IMR-90 (cell line): ENCODE data around the gene HFE. TPM values are rescaled to one million over a fixed set of nuclear protein-coding genes. Genes with fewer than 3 reads are reported as not detected.
"Not testable (repeated sequence)": the region's sequence is repeated elsewhere in the genome, so short reads cannot be mapped to it uniquely, and the experiment has no call there.

ENCODE experiments used
- ATAC-seq: fragments of 200-7000 bp; cut with Tn5 transposase; 2 replicates; pipeline ENCODE4 v1.9.1; 2020; ENCODE audit warnings: low read depth, mild to moderate bottlenecking, moderate library complexity
- BruUV-seq: library from RNA; stranded (reverse); fragments of 400-500 nt; replicated peaks from 2 replicates; lab custom pipeline; 2021; lab: Mats Ljungman, UMichigan
- CTCF ChIA-PET: fragments of 300-600 bp; formaldehyde crosslinking; extraction: SDS; loops from one replicate; lab custom pipeline; 2021; ENCODE audit warnings: antibody characterized with exemption; lab: Yijun Ruan, JAX
- POLR2A ChIA-PET: fragments of 300-600 bp; sonication (Branson Sonifier 250); formaldehyde crosslinking; loops from one replicate; lab custom pipeline; 2022; ENCODE audit warnings: antibody characterized with exemption; ENCODE audit not compliant: unreplicated experiment; lab: Charles Lee
- DNase-seq: peaks from one replicate; pipeline ENCODE4 v3.0.0; 2013
- H2AFZ ChIP-seq: replicated peaks from 2 replicates; pipeline ENCODE3; 2013; ENCODE audit warnings: low read length, mild to moderate bottlenecking; ENCODE audit not compliant: poor library complexity
- H2AK5ac ChIP-seq: 2 replicates; pipeline ENCODE4 v1.6.1; 2013; ENCODE audit warnings: low read depth, low read length, inconsistent platforms
- H2AK9ac ChIP-seq: replicated peaks from 2 replicates; pipeline ENCODE3; 2013; ENCODE audit warnings: mild to moderate bottlenecking, low read depth, low read length, moderate library complexity; ENCODE audit not compliant: poor library complexity
- H2BK120ac ChIP-seq: 2 replicates; pipeline ENCODE4 v1.6.1; 2013; ENCODE audit warnings: low read depth, low read length, inconsistent platforms
- H2BK15ac ChIP-seq: 3 replicates; pipeline ENCODE4 v1.6.1; 2013; ENCODE audit warnings: low read depth, low read length, inconsistent platforms
- H2BK20ac ChIP-seq: 2 replicates; pipeline ENCODE4 v1.6.1; 2013; ENCODE audit warnings: low read depth, mild to moderate bottlenecking, inconsistent platforms, low read length, moderate library complexity
- H2BK5ac ChIP-seq: 2 replicates; pipeline ENCODE4 v1.6.1; 2013; ENCODE audit warnings: mild to moderate bottlenecking, low read depth, low read length, inconsistent platforms; ENCODE audit not compliant: poor library complexity, severe bottlenecking
- H3K14ac ChIP-seq: replicated peaks from 2 replicates; pipeline ENCODE4 v1.6.1; 2013; ENCODE audit warnings: low read depth, low read length, inconsistent platforms
- H3K18ac ChIP-seq: 2 replicates; pipeline ENCODE4 v1.6.1; 2013; ENCODE audit warnings: low read depth, low read length, control low read depth
- H3K23ac ChIP-seq: 2 replicates; pipeline ENCODE4 v1.6.1; 2013; ENCODE audit warnings: low read depth, low read length, inconsistent platforms
- H3K27ac ChIP-seq: 2 replicates; pipeline ENCODE4 v1.5.1; 2013; ENCODE audit warnings: mild to moderate bottlenecking, control low read depth, low read length; ENCODE audit not compliant: insufficient read depth
- H3K27me3 ChIP-seq: 2 replicates; pipeline ENCODE4 v1.6.1; 2013; ENCODE audit warnings: low read length; ENCODE audit not compliant: control insufficient read depth, insufficient read depth
- H3K36me3 ChIP-seq: 2 replicates; pipeline ENCODE4 v1.6.1; 2013; ENCODE audit warnings: low read length, mixed read lengths; ENCODE audit not compliant: control insufficient read depth, insufficient read depth
- H3K4ac ChIP-seq: 2 replicates; pipeline ENCODE4 v1.6.1; 2013; ENCODE audit warnings: low read depth, low read length, inconsistent platforms
- H3K4me1 ChIP-seq: 2 replicates; pipeline ENCODE4 v1.6.1; 2013; ENCODE audit warnings: low read length, mixed read lengths; ENCODE audit not compliant: control insufficient read depth, insufficient read depth
- H3K4me2 ChIP-seq: 2 replicates; pipeline ENCODE4 v1.6.1; 2013; ENCODE audit warnings: low read depth, mild to moderate bottlenecking, control low read depth, low read length, moderate library complexity
- H3K4me3 ChIP-seq: 2 replicates; pipeline ENCODE4 v1.5.1; 2013; ENCODE audit warnings: low read depth, mild to moderate bottlenecking, control low read depth, low read length, moderate library complexity; ENCODE audit not compliant: insufficient read depth
- H3K56ac ChIP-seq: 2 replicates; pipeline ENCODE4 v1.6.1; 2013; ENCODE audit warnings: low read length, inconsistent platforms; ENCODE audit not compliant: insufficient read depth; ENCODE audit errors: extremely low read depth
- H3K79me1 ChIP-seq, 2 experiments: 2 replicates each; pipeline ENCODE4 v1.6.1; 2013; ENCODE audit warnings: low read length in 2 of 2, inconsistent platforms in 1 of 2, low read depth in 1 of 2
- H3K9ac ChIP-seq: 2 replicates; pipeline ENCODE4 v1.6.1; 2013; ENCODE audit warnings: low read depth, low read length, control low read depth
- H3K9me1 ChIP-seq: 2 replicates; pipeline ENCODE4 v1.6.1; 2013; ENCODE audit warnings: low read length, inconsistent platforms; ENCODE audit not compliant: insufficient read depth
- H3K9me3 ChIP-seq: 2 replicates; pipeline ENCODE4 v1.6.1; 2013; ENCODE audit warnings: low read length; ENCODE audit not compliant: control insufficient read depth, insufficient read depth
- H4K20me1 ChIP-seq: 2 replicates; pipeline ENCODE4 v1.6.1; 2013; ENCODE audit warnings: low read length, inconsistent platforms; ENCODE audit not compliant: insufficient read depth
- H4K5ac ChIP-seq: 2 replicates; pipeline ENCODE4 v1.6.1; 2013; ENCODE audit warnings: mild to moderate bottlenecking, low read depth, low read length, control low read depth
- H4K8ac ChIP-seq, 2 experiments: 2 replicates each; pipeline ENCODE4 v1.6.1; 2013; ENCODE audit warnings: low read depth in 2 of 2, low read length in 2 of 2, control low read depth in 1 of 2, inconsistent platforms in 1 of 2
- H4K91ac ChIP-seq: 2 replicates; pipeline ENCODE4 v1.6.1; 2013; ENCODE audit warnings: low read depth, low read length, inconsistent platforms; ENCODE audit not compliant: insufficient read depth
- CHD1 ChIP-seq: IDR thresholded peaks from 2 replicates; pipeline ENCODE4 v1.6.1; 2012; ENCODE audit warnings: low read depth, low read length, improper control_type of control experiment
- WGBS, 2 experiments: methylation state at CpG; one replicate each; pipeline versions ENCODE4 v1.1.5 to v1.1.7; 2013; ENCODE audit warnings: missing lambda C conversion rate in 2 of 2; ENCODE audit not compliant: insufficient read length in 1 of 2; ENCODE audit errors: extremely low coverage in 2 of 2; 5-methylcytosine and 5-hydroxymethylcytosine counted together
- dilution Hi-C: fragments of 300-500 bp; cut with HindIII; formaldehyde crosslinking; loops from one replicate; pipeline ENCODE4 v1.14.3; 2018; ENCODE audit warnings: low sequenced_read_pairs; ENCODE audit not compliant: unreplicated experiment
- in situ Hi-C: fragments of 300-500 bp; cut with MboI; formaldehyde crosslinking; loops from 3 replicates; pipeline ENCODE4 v1.14.3; 2019; ENCODE audit warnings: low sequenced_read_pairs, inconsistent platforms, mixed read lengths
- intact Hi-C: fragments of 100-400 bp; cut with micrococcal nuclease; formaldehyde crosslinking; loops from 2 replicates; pipeline ENCODE4 v1.10.0; 2022
- polyA plus RNA-seq, 3 experiments: library from polyadenylated mRNA; depleted of rRNA; stranded (reverse); fragments of >200 nt; gene quantifications; 2 replicates each; pipeline ENCODE4 v1.2.3, GENCODE V29; 2012; ENCODE audit warnings: low replicate concordance in 1 of 3
- total RNA-seq: library from RNA; depleted of rRNA; stranded (reverse); fragments of >200 nt; gene quantifications from 2 replicates; pipeline ENCODE4 v1.2.3, GENCODE V29; 2012

Gene HFE
- total and polyA plus RNA-seq, 2 of the 4 experiments (the other 2 are of a cell fraction), result 14.9 to 15.7 TPM

DNA sequence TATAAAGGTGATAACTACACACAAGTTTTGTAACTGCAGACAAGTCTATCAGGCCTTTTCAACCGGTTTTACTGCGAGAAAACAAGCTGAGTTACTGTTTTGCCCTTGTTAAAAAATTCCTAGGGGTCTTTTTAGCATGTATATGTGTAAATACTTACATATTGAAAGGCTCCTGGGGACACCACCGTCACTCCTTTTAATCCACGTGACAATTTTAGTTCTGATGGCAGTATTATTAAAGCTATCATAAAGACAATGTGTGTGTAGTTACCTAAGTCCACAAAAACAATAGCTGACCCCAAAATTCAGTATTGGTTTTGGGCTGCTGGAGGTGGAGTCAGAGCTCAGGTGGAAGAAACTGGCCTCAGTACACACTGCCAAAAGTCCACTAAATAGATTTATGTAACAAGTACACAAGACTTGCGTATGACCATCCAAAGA is 41.3 kb upstream of the HFE start:
- Histone ChIP-seq H3K9me1 (no peaks in the 10 kb centered on the region), H2BK15ac (no peak overlapping the region), H3K4me3 (peak overlapping the region; percentile 48; the same call in 1 of the 2 replicates), H3K27ac (no peak overlapping the region), H3K18ac (no peak overlapping the region), H3K9me3 (no peaks in the 10 kb centered on the region), H2AK5ac (no peak overlapping the region), H3K23ac (no peak overlapping the region; the same call in 1 of the 2 replicates), H2BK5ac (peak overlapping the region; percentile 25), H3K36me3 (no peaks in the 10 kb centered on the region), H3K27me3 (no peaks in the 10 kb centered on the region), H2AK9ac (no peak overlapping the region), H4K8ac (peak overlapping the region in 1 of 2 experiments; percentile 32; a peak in 1 of 4 replicates), H2BK20ac (no peak overlapping the region), H2AFZ (no peak overlapping the region), H3K56ac (0 out of 2 replicates have a peak overlapping the region, but pooled peaks have one; percentile 20), H3K4ac (no peak overlapping the region), H3K79me1 (no peaks in the 10 kb centered on the region), H4K20me1 (0 out of 2 replicates have a peak, but pooled peaks cover 3% of the 10 kb centered on the region), H3K14ac (peak overlapping the region; percentile 34), H3K9ac (peak overlapping the region; percentile 55; the same call in 1 of the 2 replicates), H4K91ac (no peak overlapping the region), H2BK120ac (no peak overlapping the region), H4K5ac (no peak overlapping the region), H3K4me1 (no peaks in the 10 kb centered on the region; the same call in 1 of the 2 replicates), H3K4me2 (peak overlapping the region; percentile 75)
- TF ChIP-seq CHD1, result no peak
- DNase-seq (no peak), ATAC-seq (no peak)
- no CpG with 5 or more reads among the region's 5 CpGs for WGBS, 2 experiments
- ChIA-PET CTCF (interaction anchor here (0.6 to 2.9 kb wide), 2 partner anchors 20 to 58 kb away, joined by 3 to 12 read pairs; no protein-coding TSS in a partner anchor), POLR2A (interaction anchor here (0.6 to 1.5 kb wide), 6 partner anchors 10 to 151 kb away, joined by 3 to 9 read pairs (median 4); a partner anchor contains a TSS)
- in situ Hi-C loops (no loop called here), dilution Hi-C loops (no loop called here), intact Hi-C loops (no loop called here)
- BruUV-seq, result no TSS peak

DNA sequence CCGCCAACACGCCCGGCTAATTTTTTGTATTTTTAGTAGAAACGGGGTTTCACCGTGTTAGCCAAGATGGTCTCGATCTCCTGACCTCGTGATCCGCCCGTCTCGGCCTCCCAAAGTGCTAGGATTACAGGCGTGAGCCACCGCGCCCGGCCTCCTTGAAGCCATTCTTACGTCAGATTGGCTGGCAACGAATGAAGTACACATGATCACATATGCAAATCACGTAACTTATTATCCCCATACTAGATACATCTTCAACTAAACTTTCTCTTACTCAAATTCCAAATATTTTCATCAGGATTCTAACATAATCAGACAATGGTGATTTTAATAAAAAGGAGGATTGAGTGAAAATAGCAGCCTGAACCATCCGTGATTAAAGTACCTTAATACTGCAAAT is 39.9 kb upstream of the HFE start:
- H3K14ac ChIP-seq, H3K27me3 ChIP-seq, H4K5ac ChIP-seq, H2BK15ac ChIP-seq, ATAC-seq, H3K27ac ChIP-seq, H3K23ac ChIP-seq, H3K79me1 ChIP-seq, H3K4me3 ChIP-seq, H3K4me1 ChIP-seq, H3K18ac ChIP-seq, H3K4ac ChIP-seq, H4K91ac ChIP-seq, H3K56ac ChIP-seq, BruUV-seq, H2BK20ac ChIP-seq, H2BK5ac ChIP-seq, H4K8ac ChIP-seq, H4K20me1 ChIP-seq, H2AK9ac ChIP-seq, H3K36me3 ChIP-seq, H2AK5ac ChIP-seq, H2AFZ ChIP-seq, H3K9me1 ChIP-seq, H2BK120ac ChIP-seq, H3K9ac ChIP-seq, H3K4me2 ChIP-seq, dilution Hi-C loops, DNase-seq, in situ Hi-C loops, intact Hi-C loops, H3K9me3 ChIP-seq: not testable (repeated sequence)
- ChIA-PET POLR2A (interaction anchor here (0.7 kb wide), 1 partner anchor 76 kb away, joined by 3 read pairs; a partner anchor contains a TSS), CTCF (interaction anchor here (1.2 to 2.9 kb wide), 2 partner anchors 21 kb away, joined by 4 to 12 read pairs; no protein-coding TSS in a partner anchor)
- 100% methylated on average over 1 of the region's 18 CpGs; no CpG with 5 or more reads in 1 of the 2 experiments for WGBS, 2 experiments
